AG09319 (cell line): Measurements from ENCODE around the gene KRTAP10-8.
"Not testable (repeated sequence)": the region's sequence is repeated elsewhere in the genome, so short reads cannot be mapped to it uniquely, and the experiment has no call there.

Source experiments
- DNase-seq: peaks from one replicate; pipeline ENCODE4 v3.0.0-alpha.2; 2010; ENCODE audit warnings: low read depth; ENCODE audit errors: extremely low read depth
- TF ChIP-seq, protein P1 (sequence below): IDR thresholded peaks from 2 replicates; pipeline ENCODE4 v1.5.1; 2011; ENCODE audit warnings: low read depth, mild to moderate bottlenecking, inconsistent platforms, low read length, moderate library complexity

KRTAP10-8 gene

DNA sequence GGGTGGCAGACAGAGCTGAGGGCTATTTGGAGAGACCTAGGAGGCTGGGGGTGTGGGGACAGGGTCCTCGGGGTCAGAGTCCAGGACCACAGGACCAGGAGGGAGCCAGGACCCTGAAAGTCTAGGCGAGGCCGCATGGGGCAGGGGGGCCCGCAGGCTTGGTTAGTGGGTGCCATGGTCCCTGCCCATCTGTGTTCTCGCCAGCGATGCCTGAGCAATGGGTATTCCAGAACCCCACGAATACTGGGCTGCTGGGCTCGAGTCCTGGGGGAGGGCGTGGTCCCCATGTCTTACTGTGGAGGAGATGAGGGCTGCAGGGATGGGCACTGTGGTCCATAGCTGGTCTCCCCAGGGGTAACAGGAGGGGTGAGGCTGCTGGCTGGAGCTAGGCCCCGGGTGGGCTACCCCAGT is 21.6 kb upstream of the KRTAP10-8 start:
- DNase-seq = no peak
- TF ChIP-seq, protein P1, sequence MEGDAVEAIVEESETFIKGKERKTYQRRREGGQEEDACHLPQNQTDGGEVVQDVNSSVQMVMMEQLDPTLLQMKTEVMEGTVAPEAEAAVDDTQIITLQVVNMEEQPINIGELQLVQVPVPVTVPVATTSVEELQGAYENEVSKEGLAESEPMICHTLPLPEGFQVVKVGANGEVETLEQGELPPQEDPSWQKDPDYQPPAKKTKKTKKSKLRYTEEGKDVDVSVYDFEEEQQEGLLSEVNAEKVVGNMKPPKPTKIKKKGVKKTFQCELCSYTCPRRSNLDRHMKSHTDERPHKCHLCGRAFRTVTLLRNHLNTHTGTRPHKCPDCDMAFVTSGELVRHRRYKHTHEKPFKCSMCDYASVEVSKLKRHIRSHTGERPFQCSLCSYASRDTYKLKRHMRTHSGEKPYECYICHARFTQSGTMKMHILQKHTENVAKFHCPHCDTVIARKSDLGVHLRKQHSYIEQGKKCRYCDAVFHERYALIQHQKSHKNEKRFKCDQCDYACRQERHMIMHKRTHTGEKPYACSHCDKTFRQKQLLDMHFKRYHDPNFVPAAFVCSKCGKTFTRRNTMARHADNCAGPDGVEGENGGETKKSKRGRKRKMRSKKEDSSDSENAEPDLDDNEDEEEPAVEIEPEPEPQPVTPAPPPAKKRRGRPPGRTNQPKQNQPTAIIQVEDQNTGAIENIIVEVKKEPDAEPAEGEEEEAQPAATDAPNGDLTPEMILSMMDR = no peak

DNA sequence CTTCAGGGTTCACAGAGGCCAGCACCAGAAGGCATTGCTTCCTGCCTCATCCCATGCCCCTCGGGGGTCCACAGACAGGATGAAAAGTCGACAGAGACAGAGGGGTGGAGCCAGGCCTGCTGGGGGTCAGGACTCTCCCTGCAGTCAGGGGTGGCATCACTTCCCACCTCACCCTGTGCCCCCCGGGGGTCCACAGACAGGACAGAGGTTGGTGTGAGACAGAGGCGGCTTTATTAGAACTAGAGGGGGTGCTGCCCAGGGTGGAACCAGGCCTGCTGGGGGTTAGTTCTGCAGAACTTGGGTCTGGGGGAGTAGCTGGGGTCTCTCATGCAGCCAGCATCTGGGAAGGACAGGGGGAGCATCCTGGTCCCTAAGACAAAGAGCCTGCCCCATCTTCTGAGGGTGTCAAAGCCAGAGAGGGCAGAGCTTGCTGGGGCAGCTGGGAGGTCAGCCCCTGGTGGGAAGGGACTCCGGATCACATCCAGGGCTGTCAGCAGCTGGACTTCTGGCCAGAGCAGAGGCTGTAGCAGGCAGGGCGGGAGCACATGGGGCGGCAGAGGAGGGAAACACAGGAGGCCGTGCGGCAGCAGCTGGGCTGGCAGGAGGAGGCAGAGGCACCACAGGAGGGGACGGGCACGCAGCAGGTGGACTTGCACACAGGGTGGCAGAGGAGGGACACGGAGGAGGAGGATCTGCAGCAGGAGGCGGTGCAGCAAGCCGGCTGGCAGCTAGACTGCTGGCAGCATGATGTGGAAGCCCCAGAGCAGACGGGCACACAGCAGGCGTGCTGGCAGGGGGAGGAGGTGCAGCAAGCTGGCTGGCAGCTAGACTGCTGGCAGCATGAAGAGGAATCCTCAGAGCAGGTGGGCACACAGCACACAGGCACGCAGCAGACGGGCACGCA is 20.7 kb upstream of the KRTAP10-8 start:
- DNase-seq = not testable (repeated sequence)

DNA sequence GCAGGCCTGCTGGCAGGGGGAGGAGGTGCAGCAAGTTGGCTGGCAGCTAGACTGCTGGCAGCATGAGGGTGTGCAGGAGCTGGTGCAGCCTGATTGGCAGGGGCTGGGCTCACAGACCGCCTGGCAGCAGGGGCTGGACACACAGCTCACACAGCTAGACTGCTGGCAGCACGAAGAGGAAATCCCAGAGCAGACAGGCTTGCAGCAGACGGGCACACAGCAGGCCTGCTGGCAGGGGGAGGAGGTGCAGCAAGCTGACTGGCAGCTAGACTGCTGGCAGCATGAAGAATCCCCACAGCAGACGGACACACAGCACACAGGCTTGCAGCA is 20.1 kb upstream of the KRTAP10-8 start:
- not testable (repeated sequence) for DNase-seq

DNA sequence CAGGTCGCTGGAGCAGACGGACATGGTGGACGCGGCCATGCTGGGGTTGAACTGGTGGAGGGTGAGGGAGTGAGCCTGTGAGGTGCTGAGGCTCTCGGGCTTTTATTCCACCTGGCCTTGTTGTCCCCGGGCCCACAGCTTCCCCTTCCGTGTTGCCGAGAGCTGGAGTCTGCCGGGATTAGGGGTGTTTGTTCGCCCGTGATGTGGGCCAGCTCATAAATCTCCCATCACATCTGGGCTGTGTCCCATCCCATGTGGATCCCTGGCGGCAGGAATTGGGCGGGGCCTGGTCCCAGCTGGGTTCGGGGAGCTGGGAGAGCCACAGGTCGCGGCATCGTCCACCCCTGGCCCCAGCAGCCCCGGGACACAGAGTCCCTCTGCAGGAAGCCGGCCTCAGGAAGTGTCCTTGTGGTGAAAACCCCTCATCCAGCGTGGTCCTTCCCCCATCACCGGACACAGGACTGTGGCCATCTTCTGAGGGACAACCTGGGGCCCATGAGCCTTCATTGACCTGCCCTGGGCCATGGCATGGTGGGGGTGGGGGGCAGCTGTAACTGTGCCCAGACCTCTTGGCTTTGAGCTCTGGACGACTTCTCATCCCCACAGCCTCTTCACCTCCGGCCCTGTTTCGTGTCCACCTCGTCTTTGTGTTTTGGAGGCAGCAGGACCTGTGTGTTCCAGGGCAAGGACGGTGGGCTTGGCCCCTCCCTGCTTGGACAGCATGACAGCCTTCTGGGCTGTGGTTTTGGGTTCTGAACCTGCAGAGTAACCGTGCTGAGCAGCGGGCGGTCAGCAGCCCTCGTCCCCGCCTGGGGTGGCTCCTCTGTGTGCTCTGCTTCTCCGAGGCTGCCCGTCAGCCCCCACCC is 19.2 kb upstream of the KRTAP10-8 start, which contains the start of gene KRTAP10-6:
Gene KRTAP10-6, minus strand, starts transcription at position 60 of the 866 bp plus-strand sequence. Its CDS starts 21 bp downstream, at position 39.
- no peak for DNase-seq
- TF ChIP-seq, protein P1 = no peak

DNA sequence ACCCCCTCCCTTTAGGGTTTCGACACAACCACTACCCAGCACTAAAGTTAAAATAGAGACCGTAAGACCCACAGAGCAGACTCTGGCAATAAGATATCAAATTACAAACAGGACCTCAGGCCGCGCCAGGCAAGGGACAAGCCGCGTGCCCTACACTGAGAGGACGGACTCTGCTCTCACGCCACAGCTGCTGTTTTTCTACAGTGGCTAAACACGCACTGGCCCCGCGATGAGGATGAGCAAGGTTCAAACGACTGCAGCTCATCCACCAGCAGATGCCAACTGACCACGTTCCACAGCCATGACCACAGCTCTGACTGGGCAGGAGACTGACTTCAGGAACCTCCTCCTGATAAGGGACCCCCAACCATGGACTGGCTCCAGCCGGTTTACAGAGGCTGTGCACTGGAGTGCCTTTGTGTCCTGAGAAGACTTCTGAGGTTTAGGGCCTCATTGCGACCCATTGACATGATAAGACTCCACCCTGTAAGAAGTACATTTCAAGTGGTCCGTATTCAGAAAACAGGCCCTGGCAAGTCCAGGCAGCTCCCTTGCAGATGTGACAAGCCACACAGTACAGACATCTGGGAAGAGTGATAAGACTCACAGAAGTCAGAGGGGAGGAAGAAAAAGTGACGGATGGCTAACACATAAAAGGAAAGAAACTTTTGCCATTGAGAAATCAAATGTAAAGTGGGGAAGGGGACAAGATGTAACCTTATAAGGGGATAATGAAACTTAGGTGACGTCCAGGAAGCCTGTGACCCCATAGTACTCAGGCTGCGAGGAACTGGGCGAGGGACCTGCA is 18.1 kb upstream of the KRTAP10-8 start:
- TF ChIP-seq, protein P1 = no peak
- no peak for DNase-seq

DNA sequence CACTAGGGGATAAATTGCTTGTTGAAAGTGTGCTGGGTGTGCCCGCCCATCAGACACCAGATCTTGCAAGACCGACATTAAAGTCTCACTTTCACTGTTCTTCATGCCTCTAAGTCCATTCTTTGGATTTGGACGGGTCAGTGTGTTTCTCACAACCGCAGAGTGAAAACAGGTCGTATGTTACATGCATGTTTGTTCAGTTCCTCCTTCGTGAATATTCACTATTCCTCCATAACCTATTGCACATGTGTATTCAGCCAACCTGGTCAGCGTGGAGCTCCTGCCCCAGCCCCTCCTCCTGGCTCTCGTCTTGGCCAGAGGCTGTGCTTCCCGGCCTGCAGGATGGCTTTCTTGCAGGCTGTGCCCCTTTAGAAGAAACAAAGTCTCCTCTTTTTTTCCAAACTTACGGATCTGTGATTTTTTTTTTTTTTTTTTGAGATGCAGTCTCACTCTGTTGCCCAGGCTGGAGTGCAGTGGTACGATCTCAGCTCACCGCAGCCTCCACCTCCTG is 17.4 kb upstream of the KRTAP10-8 start:
- DNase-seq = no peak
- TF ChIP-seq, protein P1 = no peak

DNA sequence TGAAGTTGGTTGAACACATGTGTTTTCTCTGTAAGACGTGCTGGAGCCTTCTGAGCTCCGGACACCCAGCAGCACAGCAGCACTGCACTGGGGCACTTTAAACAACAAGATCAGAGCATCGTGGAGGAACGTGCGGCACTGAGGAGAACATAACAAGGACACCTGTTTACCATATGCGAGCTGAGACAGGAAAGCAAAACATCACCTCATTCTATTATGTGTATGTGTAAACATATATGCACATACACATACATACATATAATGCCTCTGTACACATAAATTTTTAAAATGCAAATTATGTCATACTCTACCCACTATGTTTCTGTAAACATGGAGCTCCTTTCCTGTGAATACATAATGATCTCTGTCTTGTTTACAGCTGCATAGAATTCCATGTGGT is 16.4 kb upstream of the KRTAP10-8 start:
- TF ChIP-seq, protein P1 = no peak
- no peak for DNase-seq
